ENCODE measurements around the gene XBP1.
"Not testable (repeated sequence)": the region's sequence is repeated elsewhere in the genome, so short reads cannot be mapped to it uniquely, and the experiment has no call there.

Gene XBP1

GRCh38 chr22:28800308-28801041, at the start of gene XBP1:
Gene XBP1 (minus strand): TSS chr22:28800569.
- TF ChIP-seq, protein P1, sequence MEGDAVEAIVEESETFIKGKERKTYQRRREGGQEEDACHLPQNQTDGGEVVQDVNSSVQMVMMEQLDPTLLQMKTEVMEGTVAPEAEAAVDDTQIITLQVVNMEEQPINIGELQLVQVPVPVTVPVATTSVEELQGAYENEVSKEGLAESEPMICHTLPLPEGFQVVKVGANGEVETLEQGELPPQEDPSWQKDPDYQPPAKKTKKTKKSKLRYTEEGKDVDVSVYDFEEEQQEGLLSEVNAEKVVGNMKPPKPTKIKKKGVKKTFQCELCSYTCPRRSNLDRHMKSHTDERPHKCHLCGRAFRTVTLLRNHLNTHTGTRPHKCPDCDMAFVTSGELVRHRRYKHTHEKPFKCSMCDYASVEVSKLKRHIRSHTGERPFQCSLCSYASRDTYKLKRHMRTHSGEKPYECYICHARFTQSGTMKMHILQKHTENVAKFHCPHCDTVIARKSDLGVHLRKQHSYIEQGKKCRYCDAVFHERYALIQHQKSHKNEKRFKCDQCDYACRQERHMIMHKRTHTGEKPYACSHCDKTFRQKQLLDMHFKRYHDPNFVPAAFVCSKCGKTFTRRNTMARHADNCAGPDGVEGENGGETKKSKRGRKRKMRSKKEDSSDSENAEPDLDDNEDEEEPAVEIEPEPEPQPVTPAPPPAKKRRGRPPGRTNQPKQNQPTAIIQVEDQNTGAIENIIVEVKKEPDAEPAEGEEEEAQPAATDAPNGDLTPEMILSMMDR (IDR thresholded peaks at IDR 0.05; ENCODE audit: low read depth, low read length, missing control alignments) = no peak
- H3K4me3 ChIP-seq (ENCODE audit: low read depth, low read length) = peak within 1 kb of the TSS; percentile 86
- peak; percentile 74 for DNase-seq (ENCODE audit: low read depth)

- TF ChIP-seq, protein P1 (IDR thresholded peaks at IDR 0.05; ENCODE audit: low read depth, low read length, missing control alignments) = no peak
- DNase-seq (ENCODE audit: low read depth) = no peak
- H3K4me3 ChIP-seq (ENCODE audit: low read depth, low read length) = no peak overlapping the region
These were observed 46.6 kb upstream of the XBP1 start for GRCh38 chr22:28846994-28847393.

DNA sequence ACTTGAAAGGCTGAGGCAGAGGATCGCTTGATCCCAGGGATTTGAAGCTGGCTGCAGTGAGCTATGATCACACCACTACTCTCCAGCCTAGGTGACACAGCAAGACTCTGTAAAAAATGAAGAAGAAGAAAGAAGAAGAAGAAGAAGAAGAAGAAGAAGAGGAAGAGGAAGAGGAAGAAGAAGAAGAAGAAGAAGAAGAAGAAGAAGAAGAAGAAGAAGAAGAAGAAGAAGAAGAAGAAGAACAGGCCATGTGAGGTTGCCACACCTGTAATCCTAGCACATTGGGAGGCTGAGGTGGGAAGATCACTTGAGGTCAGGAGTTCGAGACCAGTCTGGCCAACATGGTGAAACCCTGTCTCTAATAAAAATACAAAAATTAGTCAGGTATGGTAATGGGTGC, 43.9 kb upstream of the XBP1 start:
- not testable (repeated sequence) for H3K4me3 ChIP-seq (ENCODE audit: low read depth, low read length); DNase-seq (ENCODE audit: low read depth)

DNA sequence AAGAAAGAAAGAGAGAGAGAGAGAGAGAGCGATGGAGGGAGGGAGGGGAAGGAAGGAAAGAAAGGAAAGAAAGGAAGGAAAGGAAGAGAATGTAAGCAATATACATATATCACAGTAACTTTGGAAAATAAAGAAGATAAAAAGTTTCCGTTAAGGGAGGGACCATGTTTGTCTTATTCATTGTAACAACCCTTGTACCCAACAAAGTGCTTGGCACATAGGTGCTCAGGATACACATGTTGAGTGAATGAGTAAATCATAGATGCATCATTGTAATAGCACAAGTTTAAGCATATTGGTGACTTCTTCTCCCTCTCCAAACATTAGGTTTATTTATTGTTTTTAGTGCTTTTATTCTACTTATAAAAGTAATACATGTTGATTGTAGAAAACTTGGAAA, 43.3 kb upstream of the XBP1 start:
- no peak overlapping the region for H3K4me3 ChIP-seq (ENCODE audit: low read depth, low read length)
- TF ChIP-seq, protein P1 (IDR thresholded peaks at IDR 0.05; ENCODE audit: low read depth, low read length, missing control alignments) = no peak
- no peak for DNase-seq (ENCODE audit: low read depth)

GRCh38 chr22:28841111-28841510, 40.7 kb upstream of the XBP1 start:
- TF ChIP-seq, protein P1 (IDR thresholded peaks at IDR 0.05; ENCODE audit: low read depth, low read length, missing control alignments) = no peak
- DNase-seq (ENCODE audit: low read depth) = no peak
- H3K4me3 ChIP-seq (ENCODE audit: low read depth, low read length) = no peak overlapping the region

DNA sequence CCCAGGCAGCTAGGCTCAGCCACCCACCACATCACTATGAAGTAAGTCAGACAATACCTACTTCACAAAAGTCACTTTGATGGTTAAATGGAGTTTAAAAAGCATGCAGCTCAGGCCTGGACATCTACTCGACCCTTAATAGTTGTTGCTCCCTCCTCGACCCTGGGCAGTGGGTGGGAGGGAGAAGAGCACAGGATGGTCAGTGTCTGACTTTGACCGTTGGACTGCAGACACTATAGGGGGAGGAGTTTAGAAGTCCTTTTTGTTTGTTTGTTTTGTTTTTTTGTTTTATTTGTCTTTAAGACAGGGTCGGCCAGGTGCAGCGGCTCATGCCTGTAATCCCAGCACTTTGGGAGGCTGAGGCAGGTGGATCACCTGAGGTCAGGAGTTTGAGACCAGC, 38.6 kb upstream of the XBP1 start:
- TF ChIP-seq, protein P1 (IDR thresholded peaks at IDR 0.05; ENCODE audit: low read depth, low read length, missing control alignments) = no peak
- no peak for DNase-seq (ENCODE audit: low read depth)
- no peak overlapping the region for H3K4me3 ChIP-seq (ENCODE audit: low read depth, low read length)

DNA sequence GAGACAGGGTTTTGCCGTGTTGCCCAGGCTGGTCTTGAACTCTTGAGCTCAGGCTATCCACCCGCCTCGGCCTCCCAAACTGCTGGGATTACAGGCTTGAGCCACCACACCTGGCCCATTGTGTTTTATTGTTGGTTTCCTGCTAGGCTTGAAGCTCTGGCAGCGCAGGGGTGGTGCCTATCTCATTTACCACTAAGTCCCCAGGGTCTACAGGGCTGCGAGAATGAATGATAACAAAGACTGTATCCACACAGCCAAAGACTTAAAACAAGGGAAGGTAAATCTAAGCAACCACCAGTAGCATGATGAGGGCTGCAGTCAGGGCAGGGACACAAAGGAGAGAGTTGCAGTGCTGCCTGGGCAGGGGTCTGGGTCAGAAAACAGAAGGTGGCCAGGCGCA, 37.3 kb upstream of the XBP1 start:
- no peak overlapping the region for H3K4me3 ChIP-seq (ENCODE audit: low read depth, low read length)
- TF ChIP-seq, protein P1 (IDR thresholded peaks at IDR 0.05; ENCODE audit: low read depth, low read length, missing control alignments) = no peak
- DNase-seq (ENCODE audit: low read depth) = no peak

Measured in GM12864 (cell line).